ENCODE data around the gene DENND1A.

The DENND1A gene

DNA sequence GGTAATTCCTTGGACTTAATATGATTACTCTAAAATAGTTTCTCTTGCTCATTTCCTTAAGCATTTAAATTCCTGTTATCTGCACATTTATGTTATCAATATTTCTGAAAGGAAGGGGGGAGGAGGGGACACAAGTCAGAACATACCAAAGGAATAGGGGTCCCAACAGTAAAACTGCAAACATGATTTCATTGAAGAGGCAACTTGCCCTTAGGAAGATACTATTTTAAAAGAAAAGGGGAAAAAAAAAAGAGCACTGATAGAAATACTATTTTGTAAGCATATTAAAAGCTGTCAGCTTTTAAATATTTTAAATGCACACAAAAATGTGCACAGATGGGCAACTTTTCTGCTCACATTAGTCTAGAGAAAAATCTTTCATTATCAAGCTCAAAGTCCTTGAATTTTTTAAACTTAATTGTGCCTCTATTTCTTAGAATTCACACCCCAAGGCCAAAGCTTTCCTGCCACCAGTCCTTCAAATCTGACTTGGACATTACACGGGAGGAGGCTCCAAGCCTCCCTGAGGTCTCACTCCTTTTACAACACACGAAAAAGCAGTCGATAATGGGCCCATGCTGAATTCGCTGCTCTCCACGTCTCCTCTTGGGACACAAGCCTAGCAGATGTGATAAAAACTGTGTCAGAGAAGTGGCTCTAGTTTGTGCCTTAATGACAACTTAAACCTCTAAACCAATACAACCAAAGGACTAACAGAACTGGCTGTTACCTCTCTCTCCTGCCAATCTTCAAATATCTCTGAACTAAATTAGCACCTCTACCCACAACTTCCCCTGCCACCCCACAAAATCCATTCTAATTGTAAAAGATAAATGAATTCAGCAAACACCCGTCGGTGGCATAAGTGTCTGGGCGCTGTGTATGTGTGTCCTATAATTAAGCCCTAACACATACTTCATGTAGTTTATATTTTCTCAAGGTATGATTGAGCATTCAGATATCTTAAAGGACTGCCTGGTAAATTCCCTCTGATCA, 154.3 kb downstream of the DENND1A start:
- in situ Hi-C loops (cut with MboI; ENCODE audit: low sequenced_read_pairs), result no loop called here

DNA sequence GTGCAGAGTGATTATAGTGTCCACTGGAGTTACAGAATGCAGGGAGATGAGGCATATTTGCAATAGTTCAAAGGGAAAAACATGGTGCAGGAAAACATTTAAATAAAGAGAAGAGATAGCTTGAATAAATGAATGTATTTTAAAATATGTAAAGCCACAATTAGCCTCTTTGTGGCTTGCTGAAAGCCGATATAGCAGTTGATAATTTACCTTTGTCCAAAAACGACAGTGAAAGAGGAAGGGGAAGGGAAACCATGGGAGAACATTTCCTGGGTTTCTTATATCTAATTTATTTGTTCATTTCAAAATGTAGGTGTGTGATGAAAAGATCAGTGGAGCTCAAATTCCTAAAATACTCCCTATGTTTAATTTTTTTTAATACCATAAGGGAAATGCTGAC, 156.1 kb downstream of the DENND1A start:
- in situ Hi-C loops (cut with MboI; ENCODE audit: low sequenced_read_pairs), result no loop called here

DNA sequence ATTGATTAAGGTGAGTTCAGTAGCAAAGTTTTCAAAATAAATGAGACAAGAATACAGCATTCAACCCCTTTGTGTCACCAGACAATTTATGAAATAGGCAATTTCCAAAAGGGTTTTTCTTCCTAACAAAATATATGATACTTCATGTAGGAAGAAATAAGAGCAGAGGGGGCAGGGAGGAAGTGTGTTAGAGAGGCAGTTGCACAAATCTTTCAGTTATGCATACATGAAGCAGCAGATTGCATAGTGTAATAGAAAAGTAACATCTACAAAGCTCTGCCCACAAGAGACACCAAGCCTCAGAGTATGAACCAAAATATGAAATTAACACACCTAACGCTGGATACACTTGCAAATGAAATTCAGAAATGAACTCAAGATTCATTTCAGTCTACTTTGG, 157.0 kb downstream of the DENND1A start:
- in situ Hi-C loops (cut with MboI; ENCODE audit: low sequenced_read_pairs), result no loop called here

DNA sequence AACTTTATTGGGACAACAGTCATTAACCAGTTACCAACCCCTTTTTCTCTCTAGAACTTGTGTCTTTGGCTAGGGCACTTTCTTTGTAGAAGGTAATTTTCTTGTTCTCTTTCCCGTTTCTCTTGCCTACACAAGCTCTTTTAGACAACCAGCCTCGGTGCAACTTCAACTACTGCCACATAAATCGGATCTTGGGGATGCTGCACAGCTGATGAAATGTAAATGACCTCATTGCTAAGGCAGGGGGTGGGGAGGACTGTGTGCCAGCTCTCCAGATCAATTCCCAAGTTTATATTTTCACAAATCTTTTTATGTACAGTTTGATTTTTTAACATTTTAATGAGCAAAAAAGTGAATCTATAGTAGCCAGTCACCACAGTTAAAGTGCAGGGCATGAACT, 157.6 kb downstream of the DENND1A start:
- in situ Hi-C loops (cut with MboI; ENCODE audit: low sequenced_read_pairs), result no loop called here

DNA sequence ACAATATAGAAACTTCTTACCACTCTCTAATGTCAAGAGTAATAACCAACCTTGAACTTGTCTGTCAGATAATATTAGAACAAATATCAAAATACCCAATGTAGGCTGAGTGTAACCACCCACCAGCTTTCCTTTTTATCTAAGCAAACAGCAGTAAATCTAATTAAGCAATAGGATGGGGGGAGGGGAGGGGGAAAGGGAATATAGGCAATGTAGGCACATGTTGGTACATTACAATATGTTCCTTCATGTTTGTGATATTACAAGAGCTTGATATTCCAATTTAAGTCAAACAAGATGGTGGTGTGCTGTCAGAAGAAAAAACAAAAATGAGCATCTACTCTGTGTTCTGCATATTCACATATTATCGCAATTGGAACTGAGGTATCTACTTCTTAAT, 158.2 kb downstream of the DENND1A start:
- in situ Hi-C loops (cut with MboI; ENCODE audit: low sequenced_read_pairs), result no loop called here

DNA sequence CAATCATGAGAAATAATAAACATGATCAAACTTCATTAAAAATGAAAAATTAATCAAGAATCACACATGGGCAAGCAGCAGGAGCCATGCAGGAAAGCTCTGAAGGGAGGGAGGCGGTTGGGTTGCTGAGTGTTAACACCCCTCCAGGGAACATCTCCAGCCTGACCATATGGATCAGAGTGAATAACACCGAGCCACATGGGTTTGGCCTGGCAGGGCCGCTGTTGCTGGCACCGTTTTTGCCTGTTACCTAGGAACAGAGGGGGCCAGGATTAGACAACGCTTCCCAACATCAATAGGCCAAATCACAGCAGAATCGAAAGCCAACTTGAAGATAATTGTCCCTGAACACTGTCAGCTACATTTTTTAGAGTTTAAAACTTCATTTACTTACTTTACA, 160.2 kb downstream of the DENND1A start:
- in situ Hi-C loops (cut with MboI; ENCODE audit: low sequenced_read_pairs), result no loop called here

DNA sequence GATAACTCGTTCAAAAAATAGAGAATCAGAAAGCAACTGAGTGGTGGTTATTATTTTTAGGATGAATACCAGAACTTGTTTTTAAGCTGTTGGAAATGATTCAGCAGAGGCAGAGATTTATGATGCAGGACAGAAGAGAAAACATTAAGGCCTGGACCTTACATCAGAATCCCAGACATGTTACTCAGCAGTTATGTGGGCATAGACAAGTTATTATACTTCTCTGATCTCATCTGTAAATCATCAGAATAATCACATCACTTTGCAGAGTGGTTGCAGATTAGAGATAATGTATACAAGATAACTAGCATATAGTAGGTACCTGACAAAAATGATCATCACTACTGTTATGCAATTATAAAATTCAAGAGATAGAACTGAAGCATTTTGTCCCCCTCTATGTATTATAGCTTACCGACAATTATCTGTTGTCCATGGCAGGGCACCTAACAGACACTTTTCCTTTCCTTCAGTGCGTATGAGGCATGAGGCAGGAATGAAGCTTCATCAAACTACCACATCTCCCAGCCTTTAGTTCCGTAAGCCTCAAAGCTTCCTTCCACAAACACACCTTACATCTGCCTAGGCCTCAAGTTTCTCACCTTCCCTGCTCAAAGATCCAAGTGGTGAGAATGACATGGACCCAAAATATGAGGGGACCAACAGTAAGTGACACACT, 165.9 kb downstream of the DENND1A start:
- in situ Hi-C loops (cut with MboI; ENCODE audit: low sequenced_read_pairs), result no loop called here

DNA sequence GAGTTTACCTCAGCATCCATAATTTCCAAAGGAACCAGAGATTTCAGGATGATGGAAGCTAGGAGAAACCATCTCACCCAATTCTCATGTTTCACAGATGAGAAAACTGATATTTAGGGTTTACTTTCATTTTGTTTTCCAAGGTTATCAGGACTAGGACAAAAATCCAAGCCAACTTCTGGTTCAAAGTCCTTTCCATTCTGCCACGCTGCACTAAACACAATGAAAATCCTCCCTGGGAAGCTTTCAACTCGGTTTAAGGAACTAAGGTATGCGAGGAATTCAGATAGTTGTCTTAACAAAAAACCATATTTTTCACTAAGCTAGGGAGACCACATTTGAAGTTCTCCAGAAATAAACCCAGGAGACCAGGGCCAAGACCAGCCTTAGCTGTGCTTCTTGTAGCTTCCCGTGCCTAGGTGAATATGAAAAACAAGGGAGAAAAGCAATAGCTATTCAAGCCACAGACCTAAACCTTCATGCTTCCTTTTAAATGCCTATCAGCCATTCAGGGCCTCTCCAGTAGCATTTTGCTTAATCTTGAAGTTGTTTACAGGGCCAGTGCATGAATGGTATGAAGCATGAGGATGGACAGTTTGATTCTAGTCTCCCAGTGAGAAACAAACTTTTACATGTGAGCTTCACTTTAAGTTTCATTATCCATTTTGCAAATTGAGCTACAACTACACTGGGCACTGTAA, 167.9 kb downstream of the DENND1A start:
- in situ Hi-C loops (cut with MboI; ENCODE audit: low sequenced_read_pairs), result no loop called here

DNA sequence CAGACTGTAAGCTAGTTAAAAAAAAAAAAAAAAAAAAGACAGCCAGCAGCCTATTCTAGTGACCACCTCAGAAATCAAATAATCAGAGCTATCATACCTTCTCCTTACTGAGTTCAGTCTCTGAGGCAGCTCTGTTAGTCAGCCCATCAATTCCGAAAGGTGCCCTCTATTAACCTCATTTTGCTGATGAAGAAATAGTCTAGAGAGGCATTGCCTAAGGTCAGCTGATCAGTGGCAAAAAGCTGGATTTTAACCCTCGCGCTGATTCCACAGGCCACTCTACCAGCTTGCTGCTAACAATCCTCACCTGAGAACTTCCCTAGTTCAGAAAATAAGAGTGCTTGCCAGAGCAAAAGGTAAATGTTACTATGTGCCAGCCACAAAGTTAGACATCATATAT, 172.0 kb downstream of the DENND1A start:
- in situ Hi-C loops (cut with MboI; ENCODE audit: low sequenced_read_pairs), result no loop called here

DNA sequence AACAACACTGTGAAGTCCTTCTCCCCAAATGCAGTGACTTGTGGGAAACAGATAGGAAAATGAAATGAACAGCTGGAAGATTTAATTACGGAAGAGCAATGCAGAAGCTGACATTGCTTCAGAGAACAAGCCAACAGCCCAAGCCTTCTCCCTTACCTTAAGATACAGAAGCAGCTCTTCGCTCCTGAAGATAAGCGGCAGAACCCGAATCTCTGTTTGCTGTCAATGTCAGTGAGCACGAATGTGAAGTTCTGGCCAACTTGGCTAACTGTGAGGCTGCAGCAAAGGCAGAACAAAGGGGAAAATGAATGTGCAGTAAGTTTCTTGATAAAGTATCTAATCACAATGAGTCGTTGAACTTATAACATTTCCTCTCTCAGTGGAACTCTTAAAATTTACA, 172.4 kb downstream of the DENND1A start:
- in situ Hi-C loops (cut with MboI; ENCODE audit: low sequenced_read_pairs), result no loop called here

DNA sequence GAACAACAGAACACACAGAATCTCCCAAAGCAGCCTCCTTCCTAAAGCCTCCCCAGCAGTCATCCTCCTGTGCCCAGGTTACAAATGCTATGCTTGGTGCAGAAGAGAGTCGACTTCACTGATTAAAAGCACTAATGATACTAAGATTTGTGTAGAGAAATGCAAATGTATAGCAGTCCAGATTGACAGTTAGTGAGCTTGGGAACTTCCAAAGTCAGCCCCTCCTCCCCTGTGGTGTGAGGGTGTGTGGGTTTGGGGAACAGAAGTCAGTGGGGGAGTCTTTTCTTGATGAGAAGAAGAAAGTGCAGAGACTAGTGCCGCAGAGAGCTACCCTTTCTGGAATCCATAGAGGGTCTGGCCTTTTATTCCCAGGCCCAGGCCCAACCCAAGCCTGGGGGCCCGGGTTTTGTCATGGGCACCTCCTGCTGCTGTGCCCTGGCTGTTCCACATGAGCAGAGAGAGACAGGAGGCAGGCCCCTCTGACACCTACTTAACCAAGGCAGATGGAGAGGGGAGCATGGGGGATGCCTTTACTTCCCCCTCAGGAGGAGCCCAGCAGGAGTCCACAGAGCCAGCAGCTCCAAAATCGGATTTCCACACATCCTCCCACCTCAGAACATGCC, 173.3 kb downstream of the DENND1A start:
- in situ Hi-C loops (cut with MboI; ENCODE audit: low sequenced_read_pairs), result no loop called here

DNA sequence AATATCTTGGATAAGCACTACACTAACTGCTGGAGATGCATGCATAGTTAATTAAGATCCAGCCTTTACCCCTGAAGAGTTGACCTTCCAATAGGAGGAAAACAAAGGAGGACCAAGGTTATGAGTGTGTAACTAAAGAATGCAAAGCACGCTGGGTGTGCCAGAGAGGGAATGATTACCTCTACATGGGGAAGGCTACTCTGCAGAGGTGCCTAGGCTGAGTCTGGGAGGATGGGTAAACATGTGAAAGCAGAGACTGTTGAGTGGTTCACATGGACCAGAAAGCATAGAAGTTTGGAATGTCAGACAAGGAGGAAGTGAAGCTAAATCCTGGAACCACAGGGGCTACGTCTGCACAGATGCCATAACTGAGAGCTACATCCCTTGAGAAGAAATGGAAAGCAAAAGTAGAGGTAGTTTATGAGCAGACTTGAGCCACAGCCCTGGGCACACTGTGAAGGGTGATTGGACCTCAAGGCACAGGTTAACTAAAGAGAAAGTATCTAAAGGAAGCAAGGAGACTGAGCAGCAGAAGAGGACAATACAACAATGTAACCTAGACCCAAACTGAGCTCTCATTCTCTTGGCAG, 176.2 kb downstream of the DENND1A start:
- in situ Hi-C loops (cut with MboI; ENCODE audit: low sequenced_read_pairs), result no loop called here

DNA sequence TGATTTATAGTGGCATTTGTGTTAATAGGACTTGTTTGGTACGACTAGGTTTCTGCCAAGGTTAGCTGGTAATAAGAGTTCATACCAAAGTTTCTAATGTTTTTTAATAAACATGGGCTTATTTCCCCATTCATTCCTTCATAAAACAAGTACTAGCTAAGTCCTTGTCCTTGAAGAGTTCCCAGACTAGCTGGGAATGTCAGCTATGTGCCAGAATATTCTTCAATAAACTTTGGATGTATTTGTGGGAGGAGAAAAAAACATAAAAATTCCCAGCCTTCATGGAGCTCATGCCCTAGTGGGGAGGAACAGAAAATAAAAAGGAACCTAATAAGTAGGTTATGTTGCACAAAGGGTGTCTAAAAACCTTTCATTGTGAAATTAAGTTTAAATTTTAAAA, 176.9 kb downstream of the DENND1A start:
- in situ Hi-C loops (cut with MboI; ENCODE audit: low sequenced_read_pairs), result no loop called here

DNA sequence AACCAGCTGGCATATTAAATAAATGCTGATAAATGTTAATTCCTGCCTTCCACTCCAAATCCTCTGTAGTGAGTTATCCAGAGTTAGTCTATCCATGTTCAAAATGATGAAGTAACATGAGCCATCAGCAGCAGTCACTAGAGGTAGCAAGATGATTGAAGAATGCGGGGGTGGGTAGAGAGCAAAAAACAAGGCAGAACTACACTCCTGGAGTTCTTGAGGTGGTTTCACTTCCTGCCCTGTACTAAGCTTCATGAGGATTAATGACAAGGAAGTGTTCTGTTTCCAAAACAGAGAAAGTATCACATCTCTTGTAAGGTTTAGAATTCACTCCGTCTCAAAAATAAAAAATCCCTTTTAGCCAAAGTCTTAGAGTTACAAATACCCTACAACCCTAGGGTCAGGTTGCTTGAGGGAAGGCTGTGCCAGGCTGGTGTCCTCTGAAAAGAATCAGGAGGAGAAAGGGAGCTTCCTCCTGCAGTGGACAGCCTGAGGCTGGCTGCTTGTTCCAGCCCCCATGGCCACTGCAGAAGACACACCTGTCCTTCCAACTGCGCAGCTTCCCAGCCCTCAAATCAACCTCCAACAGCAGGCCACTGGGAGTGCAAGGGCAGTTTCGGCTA, 180.2 kb downstream of the DENND1A start:
- in situ Hi-C loops (cut with MboI; ENCODE audit: low sequenced_read_pairs), result no loop called here

DNA sequence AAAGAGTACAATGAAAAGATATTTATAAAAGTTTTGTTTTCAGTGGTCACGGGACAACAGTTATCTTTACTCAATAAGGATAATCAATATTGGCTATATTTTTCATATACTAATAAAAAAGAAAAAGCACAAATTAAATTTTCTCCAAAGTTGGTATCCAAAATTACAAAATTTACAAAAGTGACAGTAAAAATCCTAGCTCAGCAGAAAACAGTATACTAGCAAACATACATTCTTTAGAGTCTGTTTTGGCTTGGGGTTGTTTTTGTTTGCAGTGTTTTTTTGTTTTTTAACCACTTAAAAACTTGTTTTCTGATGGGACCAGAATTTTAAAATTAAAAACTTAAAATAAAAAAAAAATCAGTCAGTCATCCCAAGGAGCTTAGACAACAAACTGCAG, 183.2 kb downstream of the DENND1A start:
- in situ Hi-C loops (cut with MboI; ENCODE audit: low sequenced_read_pairs), result no loop called here

DNA sequence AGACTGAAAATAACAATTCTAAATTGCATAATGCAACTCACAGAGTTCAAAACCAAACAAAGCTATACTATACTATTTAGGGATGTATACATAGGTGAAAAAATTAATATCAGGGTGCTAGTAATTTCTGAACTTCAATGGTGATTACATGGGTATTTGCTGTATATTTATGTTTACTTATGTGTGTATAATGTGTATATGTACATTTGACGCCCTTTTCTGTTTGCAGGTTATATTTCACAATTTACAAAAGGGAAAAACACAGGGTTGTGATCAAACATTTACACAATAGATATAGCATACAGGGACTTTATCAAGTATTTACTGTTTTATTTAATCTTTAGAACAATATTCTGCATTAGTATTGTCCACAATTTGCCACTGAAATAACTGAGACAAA, 184.0 kb downstream of the DENND1A start:
- in situ Hi-C loops (cut with MboI; ENCODE audit: low sequenced_read_pairs), result no loop called here

DNA sequence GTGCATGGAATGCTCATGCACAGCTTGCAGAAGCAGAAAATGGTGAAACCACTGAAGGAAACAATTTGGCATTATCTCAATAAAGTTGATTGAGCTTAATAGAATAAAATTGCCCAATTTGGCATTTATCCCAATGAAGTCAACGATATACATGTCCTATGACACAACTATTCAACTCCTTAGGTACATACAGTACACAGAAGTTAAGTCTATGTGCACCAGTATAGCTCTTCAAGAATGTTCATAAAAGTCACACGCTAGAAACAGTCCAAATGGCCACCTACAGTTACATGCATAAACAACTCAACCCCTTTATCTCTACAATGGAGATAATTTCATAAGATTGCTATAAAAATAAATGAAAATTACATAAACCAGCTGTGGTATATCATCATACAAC, 184.5 kb downstream of the DENND1A start:
- in situ Hi-C loops (cut with MboI; ENCODE audit: low sequenced_read_pairs), result no loop called here

DNA sequence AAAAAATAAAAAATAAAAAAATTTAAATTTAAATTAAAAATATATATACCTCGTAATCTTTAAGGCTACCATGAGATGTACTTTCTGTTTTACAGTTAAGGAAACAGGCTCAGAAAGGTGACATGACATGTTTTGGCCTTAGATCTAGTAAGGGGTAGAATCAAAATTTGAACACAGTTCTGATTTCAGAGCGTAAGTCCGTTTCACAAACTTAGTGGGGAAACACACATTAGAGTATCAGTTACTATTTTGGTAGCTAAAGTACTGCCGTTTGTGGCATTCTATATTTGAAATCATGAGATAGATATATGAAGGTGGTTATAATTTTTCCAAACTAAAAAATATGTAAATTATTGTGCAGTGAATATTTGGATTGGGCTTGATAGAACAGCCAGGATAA, 186.2 kb downstream of the DENND1A start:
- in situ Hi-C loops (cut with MboI; ENCODE audit: low sequenced_read_pairs), result no loop called here

DNA sequence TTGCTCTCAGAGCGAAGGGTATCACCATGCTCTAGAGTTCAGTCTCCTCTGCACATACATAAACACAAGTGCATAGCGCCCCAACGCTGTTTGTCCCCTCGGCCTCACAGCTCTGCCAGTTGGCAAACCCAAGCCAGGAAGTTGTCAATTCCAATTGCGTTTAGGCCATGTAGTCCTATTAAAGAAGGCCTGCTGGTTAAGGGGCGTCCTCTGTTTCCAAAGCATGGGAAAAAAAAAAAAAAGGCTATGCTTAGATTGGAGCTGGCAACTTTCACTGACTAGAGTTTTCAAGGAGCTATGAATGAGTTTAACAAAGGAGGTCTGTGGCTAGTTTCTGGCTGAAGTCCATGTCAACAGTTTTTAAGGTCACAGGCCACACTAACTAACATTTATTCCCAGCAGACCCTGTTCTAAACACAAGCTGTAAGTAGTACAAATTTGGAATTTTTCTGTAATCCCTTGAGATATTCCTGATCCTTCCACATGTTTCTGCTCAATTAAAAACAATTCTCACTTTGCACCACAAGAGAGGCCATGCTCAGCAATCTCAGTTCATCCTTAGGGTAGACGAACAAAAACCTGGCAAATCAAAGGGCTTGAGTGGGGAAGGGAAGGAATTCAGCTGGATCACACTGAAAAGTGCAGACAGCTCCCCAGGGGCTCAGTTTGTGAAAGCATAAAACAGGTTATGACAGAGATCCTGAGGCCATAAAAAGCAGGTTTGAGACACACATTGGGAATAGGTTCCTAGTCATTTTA, 187.7 kb downstream of the DENND1A start:
- in situ Hi-C loops (cut with MboI; ENCODE audit: low sequenced_read_pairs), result no loop called here

DNA sequence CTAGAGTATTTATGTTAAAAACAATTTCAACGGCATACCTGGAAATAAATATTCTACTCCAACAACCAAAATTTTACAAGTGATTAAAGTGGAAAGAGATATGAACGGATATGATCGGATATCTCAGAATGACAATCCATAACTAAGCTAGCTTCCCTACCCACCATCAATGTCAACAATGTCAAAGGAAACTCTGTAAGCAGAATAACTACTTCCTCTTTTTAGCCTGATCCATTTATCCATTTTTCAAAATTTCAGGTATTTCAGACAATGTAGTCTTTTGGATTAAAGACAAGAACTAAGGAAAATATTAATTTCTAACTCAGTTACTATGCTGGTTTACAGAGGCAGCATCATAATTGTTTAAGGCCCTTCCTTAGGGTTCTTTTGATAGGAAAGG, 188.7 kb downstream of the DENND1A start:
- in situ Hi-C loops (cut with MboI; ENCODE audit: low sequenced_read_pairs), result no loop called here
